Stimulated activated CD8-positive, alpha-beta memory T cell treated with anti-CD3 and anti-CD28 coated beads, Interleukin-4, amount 100 ng/mL, for 4 hours (primary cell): Measurements from ENCODE around the gene CNTROB.
"Not testable (repeated sequence)": the region's sequence is repeated elsewhere in the genome, so short reads cannot be mapped to it uniquely, and the experiment has no call there.

Experiments
- DNase-seq, 2 donors: peaks; one replicate each; pipeline ENCODE4 v3.0.0-alpha.2; 2020; ENCODE audit warnings: low read depth in 2 of 2, low spot score in 1 of 2

Gene CNTROB

DNA sequence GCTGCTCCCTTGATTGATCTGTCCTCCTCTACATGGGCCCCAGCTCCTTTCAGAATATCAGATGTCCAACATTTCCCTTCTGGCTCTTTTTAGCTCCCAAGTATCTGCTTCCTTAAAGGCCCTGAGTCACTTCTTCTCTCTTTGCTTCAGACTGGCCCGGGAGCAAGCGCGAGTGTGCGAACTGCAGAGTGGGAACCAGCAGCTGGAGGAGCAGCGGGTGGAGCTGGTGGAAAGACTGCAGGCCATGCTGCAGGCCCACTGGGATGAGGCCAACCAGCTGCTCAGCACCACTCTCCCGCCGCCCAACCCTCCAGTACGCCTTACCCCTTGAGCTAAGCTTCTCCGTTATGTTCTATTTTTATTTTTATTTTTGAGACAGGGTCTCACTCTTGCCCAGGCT, 12.3 kb downstream of the CNTROB start:
- no peak for DNase-seq

DNA sequence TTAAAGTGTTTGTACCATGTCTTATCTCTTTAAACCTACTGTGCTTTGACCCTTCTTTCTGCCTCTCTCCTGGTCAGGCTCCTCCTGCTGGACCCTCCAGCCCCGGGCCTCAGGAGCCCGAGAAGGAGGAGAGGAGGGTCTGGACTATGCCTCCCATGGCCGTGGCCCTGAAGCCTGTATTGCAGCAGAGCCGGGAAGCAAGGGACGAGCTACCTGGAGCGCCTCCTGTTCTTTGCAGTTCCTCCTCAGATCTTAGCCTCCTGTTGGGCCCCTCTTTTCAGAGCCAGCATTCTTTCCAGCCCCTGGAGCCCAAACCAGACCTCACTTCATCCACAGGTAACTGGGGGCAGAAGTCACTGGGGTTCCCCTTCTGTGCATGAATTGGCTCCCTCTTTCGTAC, 13.6 kb downstream of the CNTROB start:
- no peak for DNase-seq

DNA sequence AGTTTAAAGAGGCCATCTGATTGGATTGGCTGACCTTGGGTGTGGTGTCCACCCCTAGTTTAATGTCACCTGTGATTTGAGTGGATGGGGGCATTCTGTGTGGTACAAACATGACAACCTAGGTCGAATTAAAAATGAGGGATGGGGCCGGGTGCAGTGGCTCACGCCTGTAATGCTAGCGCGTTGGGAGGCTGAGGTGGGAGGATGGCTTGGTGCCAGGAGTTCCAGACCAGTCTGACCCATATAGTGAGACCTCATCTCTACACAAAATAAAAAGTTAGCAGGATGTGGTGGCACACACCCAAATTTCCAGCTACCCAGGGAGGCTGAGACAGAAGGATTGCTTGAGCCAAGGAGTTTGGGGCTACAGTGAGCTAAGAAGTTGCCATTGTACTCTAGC, 14.4 kb downstream of the CNTROB start:
- no peak for DNase-seq

DNA sequence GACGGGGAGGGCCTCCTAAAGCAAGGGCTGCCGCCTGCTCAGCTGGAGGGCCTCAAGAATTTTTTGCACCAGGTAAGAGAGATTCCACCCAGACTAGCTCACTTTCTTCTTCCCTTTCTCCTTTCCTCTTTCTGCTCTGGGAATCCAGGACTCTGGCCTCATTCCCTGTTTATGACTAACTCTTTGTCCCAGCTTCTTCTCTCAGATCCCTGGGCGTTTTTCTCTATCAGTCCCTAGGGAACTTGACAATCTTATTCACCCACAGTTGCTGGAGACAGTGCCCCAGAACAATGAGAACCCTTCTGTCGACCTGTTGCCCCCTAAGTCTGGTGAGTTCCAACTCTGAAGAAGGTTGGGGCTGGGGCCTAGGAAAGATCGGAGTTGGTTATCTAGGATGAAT, 15.6 kb downstream of the CNTROB start:
- DNase-seq, result no peak

DNA sequence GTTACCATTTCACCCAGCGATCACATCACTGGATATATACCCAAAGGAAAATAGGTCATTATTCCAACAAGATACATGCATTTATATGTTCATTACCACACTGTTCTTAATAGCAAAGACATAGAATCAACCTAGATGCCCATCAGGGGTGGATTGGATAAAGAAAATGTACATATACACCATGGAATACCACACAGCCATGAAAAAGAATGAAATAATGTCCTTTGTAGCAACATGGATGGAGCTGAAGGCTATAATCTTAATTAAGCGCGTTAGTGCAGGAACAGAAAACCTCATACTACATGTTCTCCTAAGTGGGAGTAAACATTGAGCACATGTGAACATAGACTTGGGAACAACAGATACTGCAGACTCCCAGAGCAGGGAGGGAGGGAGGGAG, 18.6 kb downstream of the CNTROB start:
- no peak for DNase-seq

DNA sequence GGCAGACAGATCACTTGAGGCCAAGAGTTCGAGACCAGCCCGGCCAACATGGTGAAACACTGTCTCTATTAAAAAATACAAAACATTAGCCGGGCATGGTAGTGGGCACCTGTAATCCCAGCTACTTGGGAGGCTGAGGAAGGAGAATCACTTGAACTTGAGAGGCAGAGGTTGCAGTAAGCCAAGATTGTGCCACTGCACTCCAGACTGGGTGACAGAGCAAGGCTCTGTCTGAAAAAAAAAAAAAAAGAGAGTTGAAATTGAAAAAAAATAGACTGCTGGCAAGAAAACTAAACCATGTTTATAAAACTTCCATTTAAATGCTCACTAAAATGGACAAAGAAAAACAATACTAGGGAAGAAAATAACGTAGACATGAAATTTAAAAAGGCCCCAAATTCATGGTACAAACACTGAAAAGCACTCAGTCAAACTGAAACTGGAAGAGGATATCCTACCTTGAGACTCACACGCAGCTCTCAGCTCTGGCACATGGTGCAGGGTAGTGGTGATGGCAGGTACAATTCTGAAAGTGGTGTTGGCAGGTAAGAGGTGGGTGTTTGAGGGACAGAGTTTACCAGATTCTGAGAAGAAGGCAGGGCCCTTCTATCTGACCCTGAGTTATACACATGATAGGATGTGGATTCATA, 19.3 kb downstream of the CNTROB start:
- DNase-seq, result no peak

DNA sequence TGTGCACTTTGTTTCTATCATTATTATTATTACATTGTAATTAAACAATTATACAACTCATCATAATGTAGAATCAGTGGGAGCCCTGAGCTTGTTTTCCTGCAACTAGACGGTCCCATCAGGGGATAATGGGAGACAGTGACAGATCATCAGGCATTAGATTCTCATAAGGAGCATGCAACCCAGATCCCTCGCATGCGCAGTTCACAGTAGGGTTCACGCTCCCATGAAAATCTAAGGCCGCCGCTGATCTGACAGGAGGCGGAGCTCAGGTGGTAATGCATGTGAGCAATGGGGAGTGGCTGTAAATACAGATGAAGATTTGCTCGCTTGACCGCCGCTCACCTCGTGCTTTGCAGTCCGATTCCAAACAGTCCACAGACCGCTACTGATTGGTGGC, 21.3 kb downstream of the CNTROB start:
- not testable (repeated sequence) for DNase-seq

DNA sequence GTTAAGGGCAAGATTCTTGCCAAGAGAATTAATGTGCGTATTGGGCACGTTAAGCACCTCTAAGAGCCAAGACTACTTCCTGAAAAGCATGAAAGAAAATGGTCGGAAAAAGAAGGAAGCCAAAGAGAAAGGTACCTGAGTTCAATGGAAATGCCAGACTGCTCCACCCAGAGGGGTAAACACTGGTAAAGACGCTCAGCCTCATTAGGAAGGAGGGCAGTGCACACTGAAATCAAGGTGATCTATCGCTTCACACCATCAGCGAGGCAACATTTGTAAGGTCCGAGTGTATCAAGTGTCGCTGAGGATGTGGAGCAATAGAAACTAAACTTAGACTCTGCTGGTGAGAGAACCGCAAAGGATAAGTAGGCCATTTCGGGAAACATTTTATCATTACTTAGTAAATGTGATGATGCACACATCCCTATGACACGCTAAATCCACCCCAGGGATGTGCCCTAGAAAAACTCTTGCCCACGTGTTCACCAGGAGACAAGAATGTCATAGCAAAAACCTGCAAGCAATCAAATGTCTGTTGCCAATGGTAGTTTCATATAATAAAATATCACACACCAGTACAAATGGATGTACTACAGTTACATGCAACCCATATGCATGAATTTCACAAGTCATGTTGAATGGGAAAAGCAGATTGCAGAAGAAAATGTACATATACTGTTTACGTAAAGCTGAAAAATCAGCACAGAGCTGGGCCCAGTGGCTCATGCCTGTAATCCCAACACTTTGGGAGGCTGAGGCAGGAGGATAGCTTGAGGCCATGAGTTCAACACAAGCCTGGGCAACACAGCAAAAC, 23.6 kb downstream of the CNTROB start:
- DNase-seq, result no peak

DNA sequence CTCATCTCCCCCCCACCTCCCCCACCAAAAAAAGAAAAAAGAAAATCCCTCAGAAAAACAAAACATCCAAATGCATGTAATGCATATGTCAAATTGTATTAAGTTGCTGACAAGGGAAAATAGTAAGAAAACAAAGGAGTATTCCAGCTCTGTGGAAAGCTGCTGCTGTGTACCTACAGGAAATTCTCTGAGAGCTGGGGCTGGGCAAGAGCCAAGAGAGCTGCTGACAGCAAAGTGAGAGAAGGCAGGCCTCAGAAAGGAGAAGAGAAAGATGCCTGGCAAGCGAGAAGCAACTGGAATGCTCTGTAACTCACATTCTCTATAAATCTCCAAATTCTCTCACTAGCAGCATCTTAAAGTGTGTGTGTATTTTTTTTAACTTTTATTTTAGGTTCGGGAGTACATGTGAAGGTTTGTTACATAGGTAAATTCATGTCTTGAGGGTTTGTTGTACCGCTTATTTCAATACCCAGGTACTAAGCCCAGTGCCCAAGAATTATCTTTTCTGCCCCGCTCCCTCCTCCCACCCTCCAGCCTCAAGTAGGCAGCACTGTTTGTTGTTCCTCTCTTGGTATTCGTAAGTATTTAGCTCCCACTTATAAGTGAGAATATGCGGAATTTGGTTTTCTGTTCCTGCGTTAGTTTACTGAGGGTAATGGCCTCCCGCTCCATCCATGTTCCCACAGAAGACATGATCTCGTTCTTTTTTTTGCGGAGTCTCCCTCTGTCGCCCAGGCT, 24.4 kb downstream of the CNTROB start:
- no peak for DNase-seq

DNA sequence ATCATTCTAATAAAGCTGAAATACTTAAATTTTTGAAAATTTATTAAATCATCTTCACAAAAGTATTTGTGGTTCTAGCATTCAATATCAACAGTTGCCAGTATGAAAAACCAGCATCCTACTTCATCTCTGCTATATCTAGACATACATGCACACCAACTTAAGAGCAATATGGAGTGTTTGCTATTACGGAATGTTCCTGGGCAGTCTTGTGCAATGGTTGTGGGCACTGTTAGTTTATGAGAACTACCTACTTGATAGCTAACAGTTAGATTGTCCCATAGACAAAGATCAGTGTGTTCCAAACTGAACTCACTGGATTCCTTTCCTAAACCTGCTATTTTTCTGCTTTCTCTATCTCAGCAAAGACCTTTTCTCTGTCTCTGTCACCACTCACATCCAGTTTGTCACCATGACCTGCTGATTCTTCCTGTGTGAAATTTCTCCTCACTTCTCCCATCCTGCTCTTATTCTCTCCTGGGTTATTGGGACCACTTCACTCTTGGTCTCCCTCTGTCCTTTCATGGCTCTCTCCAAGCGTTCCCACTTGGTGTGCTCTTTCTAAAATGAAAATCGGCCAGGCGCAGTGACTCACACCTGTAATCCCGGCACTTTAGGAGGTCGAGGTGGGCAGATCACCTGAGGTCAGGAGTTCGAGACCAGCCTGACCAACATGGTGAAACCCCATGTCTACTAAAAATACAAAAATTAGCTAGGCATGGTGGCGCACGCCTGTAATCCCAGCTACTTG, 27.7 kb downstream of the CNTROB start:
- no peak for DNase-seq

DNA sequence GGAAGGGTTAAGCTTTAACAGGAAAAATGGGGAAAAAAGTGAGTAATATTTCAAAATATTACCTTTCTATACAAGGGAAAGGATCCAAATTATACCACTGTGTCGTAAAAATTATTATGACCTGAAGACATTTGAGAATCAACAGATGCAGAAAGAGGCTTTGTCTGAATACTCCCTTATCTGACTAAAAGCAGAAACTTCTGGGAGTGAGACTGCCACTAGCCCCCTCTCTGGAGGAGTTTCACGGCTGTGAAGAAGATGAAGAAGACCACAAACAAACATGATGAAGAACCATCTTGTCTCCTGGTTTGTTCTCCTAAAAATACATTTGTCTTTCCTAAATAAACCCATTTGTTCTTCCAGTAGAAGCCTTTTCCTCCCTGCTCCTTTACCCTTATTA, 29.4 kb downstream of the CNTROB start:
- DNase-seq, result no peak

DNA sequence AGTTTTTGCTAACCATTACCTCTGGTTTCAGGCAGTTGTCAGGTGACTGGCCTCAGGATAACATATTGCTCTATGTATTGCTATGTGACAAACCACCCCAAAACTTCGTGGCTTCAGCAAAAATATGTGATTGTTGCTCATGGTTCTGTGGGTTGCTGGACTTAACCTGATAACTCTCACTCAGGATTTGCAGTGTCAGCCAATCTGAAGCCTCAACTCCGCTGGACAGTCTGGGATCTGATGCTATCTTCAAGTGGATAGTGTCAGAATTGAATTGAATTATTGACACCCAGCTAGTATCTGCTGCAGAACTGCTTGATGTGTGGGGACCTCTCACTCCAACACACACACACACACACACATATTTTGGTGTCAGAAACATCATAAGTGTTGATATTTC, 35.7 kb downstream of the CNTROB start:
- DNase-seq, result no peak

DNA sequence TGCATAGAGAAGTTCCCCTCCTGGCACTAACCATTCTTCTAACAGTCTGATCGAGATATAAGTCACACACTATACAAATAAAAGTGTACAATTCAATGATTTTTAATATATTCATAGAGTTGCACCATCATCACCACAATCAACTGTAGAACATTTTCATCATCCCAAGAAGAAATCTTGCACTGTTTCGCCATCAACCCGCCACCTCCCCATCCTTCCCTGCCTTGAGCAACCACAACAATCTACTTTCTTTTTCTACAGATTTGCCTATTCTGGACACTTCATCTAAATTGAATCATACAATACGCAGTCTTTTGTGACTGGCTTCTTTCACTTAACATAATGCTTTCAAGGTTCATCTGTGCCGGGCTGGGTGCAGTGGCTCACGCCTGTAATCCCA, 37.4 kb downstream of the CNTROB start:
- DNase-seq, result no peak

DNA sequence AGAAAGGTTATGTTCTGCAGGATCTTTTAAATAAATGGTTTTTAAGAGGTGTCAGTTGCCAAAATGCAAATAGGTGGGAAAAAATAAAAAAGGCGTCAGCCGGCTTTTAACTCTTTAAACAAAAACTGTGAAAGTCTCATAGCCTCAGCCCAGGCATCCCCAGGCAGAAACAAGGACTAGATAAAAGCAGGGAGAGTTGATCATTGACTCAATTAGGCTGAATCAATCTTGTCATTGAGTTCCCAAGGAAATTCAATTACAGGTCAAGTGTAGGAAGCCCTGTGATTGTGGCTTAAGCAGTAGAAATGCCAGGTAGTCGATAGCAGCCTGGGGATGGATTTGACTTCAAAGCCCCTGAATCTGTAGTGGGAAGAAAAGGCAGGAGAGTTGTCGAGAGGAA, 39.6 kb downstream of the CNTROB start:
- no peak for DNase-seq

DNA sequence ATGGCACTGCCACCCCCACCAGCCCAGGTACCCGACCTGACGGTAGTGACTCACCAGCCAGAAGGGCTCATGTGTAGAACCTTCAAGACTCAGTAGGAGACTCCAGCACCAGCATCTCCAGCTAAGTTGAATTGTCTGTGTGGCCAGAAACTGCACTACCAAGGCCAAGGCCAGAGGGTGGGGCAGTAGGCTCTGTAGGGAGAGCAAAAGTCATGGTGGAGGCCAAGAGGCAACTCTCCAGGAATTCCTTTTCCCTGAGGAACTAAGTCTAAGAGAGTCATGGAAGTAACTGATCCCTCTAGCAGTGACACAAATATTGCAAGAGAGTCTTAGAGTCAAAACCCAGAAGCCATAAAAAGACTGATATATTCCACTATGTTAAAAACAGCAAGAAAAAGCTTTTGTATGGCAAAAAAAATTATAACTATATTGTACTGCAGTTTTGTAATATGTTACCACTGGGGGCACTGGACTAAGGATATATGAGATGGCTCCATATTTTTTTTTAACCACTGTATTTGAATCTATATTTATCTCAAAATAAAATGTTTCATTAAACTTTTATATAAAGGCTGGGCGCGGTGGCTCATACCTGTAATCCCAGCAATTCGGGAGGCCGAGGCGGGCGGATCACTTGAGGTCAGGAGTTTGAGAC, 40.3 kb downstream of the CNTROB start:
- DNase-seq, result no peak

DNA sequence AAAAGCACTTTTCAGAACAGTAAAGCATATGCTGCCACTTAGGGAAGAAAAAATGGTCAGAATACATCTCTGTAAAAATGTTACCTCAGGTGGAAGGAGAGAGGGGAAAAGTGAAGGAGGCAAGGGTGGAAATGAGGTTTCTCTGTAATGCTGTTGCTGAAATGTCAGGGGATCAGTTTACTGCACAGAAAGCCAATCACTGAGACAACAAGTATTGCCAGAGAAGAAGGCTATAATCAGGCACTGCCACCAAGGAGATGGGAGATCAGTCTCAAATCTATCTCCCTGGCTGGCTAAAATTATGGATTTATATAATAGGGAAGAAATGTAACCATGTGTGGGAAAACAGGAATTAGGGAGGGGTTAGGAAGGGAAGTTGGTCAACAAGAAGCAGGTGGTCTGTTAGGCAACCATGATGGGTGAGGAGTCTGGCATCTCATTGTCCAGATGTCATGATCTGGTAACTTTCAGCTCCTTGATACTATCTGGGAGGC, 42.7 kb downstream of the CNTROB start:
- no peak for DNase-seq

DNA sequence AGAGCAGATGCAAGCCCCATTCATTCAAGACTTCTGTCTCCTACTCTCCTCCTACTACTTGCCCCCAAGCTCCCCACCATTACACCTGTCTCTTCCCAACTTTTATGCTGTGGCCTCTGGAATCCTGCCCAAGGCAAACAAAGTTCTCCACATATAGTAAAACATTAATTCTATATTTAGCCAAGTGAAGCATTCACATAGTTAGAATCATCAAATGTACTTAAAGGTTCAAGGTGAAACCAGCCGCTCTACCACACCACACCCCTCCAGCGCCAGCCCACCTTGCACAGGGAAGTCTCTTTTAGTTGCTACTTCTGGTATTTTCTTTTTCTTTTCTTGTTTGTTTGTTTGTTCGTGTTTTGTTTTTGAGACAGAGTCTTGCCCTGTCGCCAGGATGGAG, 45.0 kb downstream of the CNTROB start:
- DNase-seq, result no peak

DNA sequence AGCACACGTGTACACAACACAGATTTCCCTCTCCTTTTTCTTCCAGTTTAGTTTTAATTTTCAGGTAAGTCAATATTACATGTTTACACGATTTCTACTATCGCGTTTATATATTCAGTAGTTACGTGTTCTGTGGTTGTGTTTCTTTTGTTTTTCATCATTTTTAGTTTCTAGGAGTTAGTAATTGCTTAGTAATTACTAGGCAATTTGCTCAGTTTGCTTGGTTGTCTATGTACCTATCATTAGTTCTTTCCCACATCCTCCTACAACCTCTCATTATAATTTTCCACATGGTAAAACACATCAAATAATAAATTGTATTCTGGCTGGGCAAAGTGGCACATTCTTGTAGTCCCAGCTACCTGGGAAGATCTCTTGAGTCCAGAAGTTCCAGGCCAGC, 45.8 kb downstream of the CNTROB start:
- no peak for DNase-seq

DNA sequence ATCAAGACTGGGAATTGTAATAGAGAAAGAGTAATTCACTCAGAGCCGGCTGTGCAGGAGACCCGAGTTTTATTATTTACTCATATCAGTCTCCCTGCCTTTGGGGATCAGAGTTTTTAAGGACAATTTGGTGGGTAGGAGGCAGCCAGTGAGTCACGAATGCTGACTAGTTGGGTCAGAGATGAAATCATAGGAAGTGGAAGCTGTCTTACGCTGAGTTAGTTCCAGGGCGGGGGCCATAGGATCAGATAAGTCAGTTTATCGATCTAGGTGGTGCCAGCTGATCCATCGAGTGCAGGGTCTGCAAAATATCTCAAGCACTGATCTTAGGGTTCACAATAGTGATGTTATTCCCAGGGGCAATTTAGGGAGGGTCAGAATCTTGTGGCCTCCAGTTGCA, 50.2 kb downstream of the CNTROB start:
- DNase-seq, result no peak

DNA sequence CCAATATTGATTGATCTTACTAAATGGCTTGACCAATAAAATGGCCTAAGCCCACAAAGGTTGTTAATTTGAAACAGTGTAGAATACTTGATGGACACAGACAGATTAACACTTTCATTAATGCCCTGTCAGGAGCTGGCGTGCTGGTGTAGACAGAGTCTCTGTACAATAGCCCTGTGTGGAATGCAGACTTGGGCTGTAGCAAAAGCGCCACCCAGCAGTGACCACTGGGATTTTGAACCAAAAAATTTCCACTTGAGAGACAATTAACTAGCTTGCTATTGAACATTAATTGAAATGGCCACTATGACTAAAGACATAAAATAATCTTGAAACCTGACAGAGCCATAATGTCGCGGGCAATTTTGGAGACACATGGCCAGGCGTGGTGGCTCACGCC, 50.7 kb downstream of the CNTROB start:
- no peak for DNase-seq

DNA sequence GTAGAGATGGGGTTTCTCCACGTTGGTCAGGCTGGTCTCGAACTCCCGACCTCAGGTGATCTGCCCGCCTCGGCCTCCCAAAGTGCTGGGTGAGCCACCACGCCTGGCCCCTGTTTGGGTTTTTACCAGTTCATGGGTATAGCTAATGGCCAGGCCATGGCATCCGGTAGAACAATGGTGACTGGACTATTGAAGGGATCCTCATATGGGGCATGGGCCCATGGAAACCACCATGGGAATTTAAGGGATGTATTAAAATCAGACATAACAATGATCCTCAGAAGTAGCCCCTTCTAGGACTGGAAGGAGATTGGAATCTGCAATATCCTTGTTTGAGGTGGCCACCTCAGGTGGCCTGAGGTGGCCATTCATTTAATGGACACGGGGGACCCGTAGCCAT, 52.9 kb downstream of the CNTROB start:
- DNase-seq, result no peak
